Adipocyte (in vitro differentiated cells): ENCODE data around the gene RTP5.
"Not testable (repeated sequence)": the region's sequence is repeated elsewhere in the genome, so short reads cannot be mapped to it uniquely, and the experiment has no call there.

Experiments used
- DNase-seq: peaks from one replicate; pipeline ENCODE4 v3.0.0-alpha.2; 2015; ENCODE audit warnings: low read depth
- H3K27me3 ChIP-seq: replicated peaks from 2 replicates; pipeline ENCODE4 v1.7.0; 2013; ENCODE audit warnings: mild to moderate bottlenecking, low read length, moderate library complexity; ENCODE audit not compliant: control insufficient read depth, insufficient read depth
- H3K36me3 ChIP-seq: 2 replicates; pipeline ENCODE4 v1.7.0; 2013; ENCODE audit warnings: low read length, mild to moderate bottlenecking, moderate library complexity; ENCODE audit not compliant: control insufficient read depth, insufficient read depth, severe bottlenecking
- H3K4me1 ChIP-seq: 2 replicates; pipeline ENCODE4 v1.7.0; 2013; ENCODE audit warnings: mild to moderate bottlenecking, low read length, moderate library complexity; ENCODE audit not compliant: control insufficient read depth, insufficient read depth
- H3K4me3 ChIP-seq: 2 replicates; pipeline ENCODE4 v1.7.0; 2013; ENCODE audit warnings: mild to moderate bottlenecking, low read length, moderate library complexity
- H3K9ac ChIP-seq: 2 replicates; pipeline ENCODE4 v1.7.0; 2013; ENCODE audit warnings: mild to moderate bottlenecking, low read length, moderate library complexity
- H3K9me3 ChIP-seq: 2 replicates; pipeline ENCODE4 v1.7.0; 2013; ENCODE audit warnings: mild to moderate bottlenecking, low read length, moderate library complexity; ENCODE audit not compliant: control insufficient read depth

Gene RTP5

GRCh38 chr2:241869087-241869961, at the start of gene RTP5:
Gene RTP5, plus strand, starts transcription at chr2:241869729. Its CDS starts 28 bp downstream, at chr2:241869757.
- DNase-seq: no peak
- Histone ChIP-seq H3K36me3 (no peaks in the 10 kb centered on the region), H3K9ac (no peak within 1 kb of the TSS), H3K9me3 (no peaks in the 10 kb centered on the region), H3K27me3 (peaks cover 35% of the 10 kb centered on the region), H3K4me1 (no peaks in the 10 kb centered on the region), H3K4me3 (no peak within 1 kb of the TSS)

- DNase-seq, H3K9ac ChIP-seq, H3K4me3 ChIP-seq, H3K36me3 ChIP-seq, H3K9me3 ChIP-seq, H3K4me1 ChIP-seq: not testable (repeated sequence)
- peaks cover 38% of the 10 kb centered on the region for H3K27me3 ChIP-seq
These were observed 49.4 kb upstream of the RTP5 start for GRCh38 chr2:241819947-241820624.

GRCh38 chr2:241820625-241821384, 48.7 kb upstream of the RTP5 start:
- no peaks in the 10 kb centered on the region for H3K4me1 ChIP-seq
- no peak for DNase-seq
- peaks cover 38% of the 10 kb centered on the region for H3K27me3 ChIP-seq
- H3K9ac ChIP-seq: no peak overlapping the region
- no peaks in the 10 kb centered on the region for H3K36me3 ChIP-seq
- H3K4me3 ChIP-seq: no peak overlapping the region
- H3K9me3 ChIP-seq: peaks cover 5% of the 10 kb centered on the region

- no peaks in the 10 kb centered on the region for H3K4me1 ChIP-seq
- no peaks in the 10 kb centered on the region for H3K36me3 ChIP-seq
- peaks cover 38% of the 10 kb centered on the region for H3K27me3 ChIP-seq
- no peak overlapping the region for H3K4me3 ChIP-seq
- H3K9ac ChIP-seq: no peak overlapping the region
- peaks cover 7% of the 10 kb centered on the region for H3K9me3 ChIP-seq
- no peak for DNase-seq
These were observed 47.9 kb upstream of the RTP5 start for GRCh38 chr2:241821460-241822263.

GRCh38 chr2:241822264-241822623, 47.3 kb upstream of the RTP5 start:
- no peak for DNase-seq
- no peaks in the 10 kb centered on the region for H3K36me3 ChIP-seq
- H3K27me3 ChIP-seq: peaks cover 38% of the 10 kb centered on the region
- H3K4me3 ChIP-seq: no peak overlapping the region
- peaks cover 13% of the 10 kb centered on the region for H3K9me3 ChIP-seq
- H3K4me1 ChIP-seq: no peaks in the 10 kb centered on the region
- no peak overlapping the region for H3K9ac ChIP-seq

- not testable (repeated sequence) for H3K4me3 ChIP-seq, H3K9ac ChIP-seq, H3K4me1 ChIP-seq, DNase-seq, H3K36me3 ChIP-seq
- peaks cover 36% of the 10 kb centered on the region for H3K27me3 ChIP-seq
- H3K9me3 ChIP-seq: peaks cover 20% of the 10 kb centered on the region
These were observed 45.7 kb upstream of the RTP5 start for GRCh38 chr2:241823531-241824437.

GRCh38 chr2:241827394-241827793, 42.1 kb upstream of the RTP5 start:
- H3K9ac ChIP-seq: no peak overlapping the region
- DNase-seq: no peak
- no peaks in the 10 kb centered on the region for H3K4me1 ChIP-seq
- no peaks in the 10 kb centered on the region for H3K36me3 ChIP-seq
- peaks cover 31% of the 10 kb centered on the region for H3K9me3 ChIP-seq
- peaks cover 33% of the 10 kb centered on the region for H3K27me3 ChIP-seq
- H3K4me3 ChIP-seq: no peak overlapping the region

GRCh38 chr2:241833101-241833663, 36.3 kb upstream of the RTP5 start:
- Histone ChIP-seq H3K4me1 (no peaks in the 10 kb centered on the region), H3K36me3 (no peaks in the 10 kb centered on the region), H3K9ac (no peak overlapping the region), H3K9me3 (peaks cover 11% of the 10 kb centered on the region), H3K4me3 (no peak overlapping the region), H3K27me3 (peaks cover 46% of the 10 kb centered on the region)
- DNase-seq: no peak

GRCh38 chr2:241833756-241834526, 35.6 kb upstream of the RTP5 start:
- not testable (repeated sequence) for H3K4me3 ChIP-seq, H3K9ac ChIP-seq, H3K36me3 ChIP-seq, H3K4me1 ChIP-seq, DNase-seq
- peaks cover 52% of the 10 kb centered on the region for H3K27me3 ChIP-seq
- peaks cover 11% of the 10 kb centered on the region for H3K9me3 ChIP-seq
